Loucy (cell line): ENCODE measurements around the gene HBQ1.
"Not testable (repeated sequence)": the region's sequence is repeated elsewhere in the genome, so short reads cannot be mapped to it uniquely, and the experiment has no call there.

ENCODE experiments used
- H2AFZ ChIP-seq: fragments of 200-600 bp; sonication (generic); 2 replicates; pipeline ENCODE4 v1.6.0; 2016; ENCODE audit warnings: antibody characterized with exemption, mild to moderate bottlenecking, low read length, moderate library complexity
- H3F3A ChIP-seq: fragments of 200-600 bp; 2 replicates; pipeline ENCODE4 v1.6.0; 2016; ENCODE audit warnings: antibody characterized with exemption, low read depth, mild to moderate bottlenecking
- H3K27me3 ChIP-seq: fragments of 200-600 bp; sonication (generic); 2 replicates; pipeline ENCODE4 v1.6.1; 2014; ENCODE audit warnings: low read length, mild to moderate bottlenecking; ENCODE audit not compliant: insufficient read depth, poor library complexity, severe bottlenecking
- H3K36me3 ChIP-seq: fragments of 200-600 bp; sonication (generic); 2 replicates; pipeline ENCODE4 v1.6.1; 2016; ENCODE audit warnings: low read length; ENCODE audit not compliant: insufficient read depth
- H3K4me1 ChIP-seq: fragments of 200-600 bp; sonication (generic); 2 replicates; pipeline ENCODE4 v1.5.1; 2014; ENCODE audit warnings: low read length, mild to moderate bottlenecking; ENCODE audit not compliant: insufficient read depth, poor library complexity, severe bottlenecking
- H3K4me2 ChIP-seq: fragments of 200-600 bp; sonication (generic); 2 replicates; pipeline ENCODE4 v1.6.0; 2014; ENCODE audit warnings: antibody characterized with exemption, low read length, low read depth, mild to moderate bottlenecking; ENCODE audit not compliant: poor library complexity, severe bottlenecking
- H3K4me3 ChIP-seq: fragments of 200-600 bp; sonication (generic); 2 replicates; pipeline ENCODE4 v1.5.1; 2014; ENCODE audit warnings: low read length, mild to moderate bottlenecking, mixed read lengths; ENCODE audit not compliant: poor library complexity, severe bottlenecking
- H3K79me2 ChIP-seq: fragments of 200-600 bp; sonication (generic); 2 replicates; pipeline ENCODE4 v1.6.1; 2014; ENCODE audit warnings: low read length; ENCODE audit not compliant: insufficient read depth
- H3K9ac ChIP-seq: fragments of 200-600 bp; sonication (generic); 2 replicates; pipeline ENCODE4 v1.6.0; 2014; ENCODE audit warnings: mild to moderate bottlenecking, low read depth, low read length, moderate library complexity; ENCODE audit not compliant: poor library complexity, severe bottlenecking
- H3K9me2 ChIP-seq: fragments of 200-600 bp; sonication (generic); replicated peaks from 2 replicates; pipeline ENCODE4 v1.6.1; 2016; ENCODE audit warnings: low read depth, low read length, mixed read lengths
- H3K9me3 ChIP-seq: fragments of 200-600 bp; sonication (generic); 2 replicates; pipeline ENCODE4 v1.6.1; 2014; ENCODE audit warnings: mild to moderate bottlenecking, antibody characterized with exemption, low read length, low read depth; ENCODE audit not compliant: insufficient read depth
- H4K20me1 ChIP-seq: fragments of 200-600 bp; sonication (generic); 2 replicates; pipeline ENCODE4 v1.6.0; 2014; ENCODE audit warnings: antibody characterized with exemption, low read length, mild to moderate bottlenecking; ENCODE audit not compliant: insufficient read depth, poor library complexity, severe bottlenecking
- EZH2phosphoT487 ChIP-seq: fragments of 200-600 bp; IDR thresholded peaks from 2 replicates; pipeline ENCODE4 v1.6.1; 2018; ENCODE audit warnings: antibody characterized with exemption, mild to moderate bottlenecking, moderate library complexity, borderline replicate concordance
- TF ChIP-seq, protein P1 (sequence below): fragments of 200-600 bp; sonication (generic); conservative IDR thresholded peaks from 2 replicates; pipeline ENCODE4 v1.5.1; 2014; ENCODE audit warnings: mild to moderate bottlenecking, antibody characterized with exemption, low read length

Gene HBQ1

DNA sequence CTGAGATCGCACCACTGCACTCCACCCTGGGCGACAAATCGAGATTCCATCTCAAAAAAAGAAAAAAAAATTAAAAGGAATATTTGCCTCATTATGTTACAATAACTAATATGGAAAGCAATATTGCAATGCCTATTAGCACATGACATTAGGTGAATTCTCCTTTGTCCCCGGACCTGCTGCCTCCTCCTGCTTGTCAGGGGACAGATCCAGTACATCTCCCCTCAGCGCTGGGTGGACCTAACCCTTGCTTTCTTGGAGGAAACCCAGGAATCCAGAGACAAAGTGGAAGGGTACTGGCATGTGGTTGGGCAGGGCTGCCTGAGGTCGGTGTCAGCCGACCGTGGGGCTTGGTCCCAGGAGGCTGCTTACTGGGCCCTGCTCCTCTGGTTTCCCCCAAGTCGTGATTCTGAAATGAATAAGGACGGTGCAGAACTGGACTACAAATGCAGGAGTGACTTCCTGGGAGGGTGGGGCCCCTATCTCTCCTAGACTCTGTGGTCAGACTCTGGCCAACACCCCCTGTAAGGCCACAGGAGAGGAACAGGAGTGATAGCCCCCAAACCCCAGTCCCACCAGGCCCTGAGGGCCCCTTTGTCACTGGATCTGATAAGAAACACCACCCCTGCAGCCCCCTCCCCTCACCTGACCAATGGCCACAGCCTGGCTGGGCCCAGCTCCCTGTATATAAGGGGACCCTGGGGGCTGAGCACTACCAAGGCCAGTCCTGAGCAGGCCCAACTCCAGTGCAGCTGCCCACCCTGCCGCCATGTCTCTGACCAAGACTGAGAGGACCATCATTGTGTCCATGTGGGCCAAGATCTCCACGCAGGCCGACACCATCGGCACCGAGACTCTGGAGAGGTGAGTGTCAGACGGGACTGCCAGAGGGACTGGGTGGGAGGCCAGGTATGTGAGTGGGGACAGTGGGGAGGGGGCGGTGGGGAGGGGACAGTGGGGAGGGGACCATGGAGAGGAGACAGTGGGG, 27.8 kb upstream of the HBQ1 start, which contains the start of gene HBZ:
HBZ (plus strand) TSS at position 504 of the 988 bp plus-strand sequence; CDS start at position 770, 266 bp downstream.
- Histone ChIP-seq H3K27me3 (no peaks in the 10 kb centered on the region), H3K36me3 (no peaks in the 10 kb centered on the region), H3K9ac (no peak within 1 kb of the TSS), H4K20me1 (no peaks in the 10 kb centered on the region), H3K4me2 (no peak within 1 kb of the TSS), H3K4me1 (no peaks in the 10 kb centered on the region), H3K9me3 (no peaks in the 10 kb centered on the region), H3K9me2 (no peaks in the 10 kb centered on the region), H3K79me2 (no peaks in the 10 kb centered on the region), H2AFZ (no peak within 1 kb of the TSS), H3F3A (no peaks in the 10 kb centered on the region), H3K4me3 (no peak within 1 kb of the TSS)
- TF ChIP-seq EZH2phosphoT487: no peak
- TF ChIP-seq, protein P1, sequence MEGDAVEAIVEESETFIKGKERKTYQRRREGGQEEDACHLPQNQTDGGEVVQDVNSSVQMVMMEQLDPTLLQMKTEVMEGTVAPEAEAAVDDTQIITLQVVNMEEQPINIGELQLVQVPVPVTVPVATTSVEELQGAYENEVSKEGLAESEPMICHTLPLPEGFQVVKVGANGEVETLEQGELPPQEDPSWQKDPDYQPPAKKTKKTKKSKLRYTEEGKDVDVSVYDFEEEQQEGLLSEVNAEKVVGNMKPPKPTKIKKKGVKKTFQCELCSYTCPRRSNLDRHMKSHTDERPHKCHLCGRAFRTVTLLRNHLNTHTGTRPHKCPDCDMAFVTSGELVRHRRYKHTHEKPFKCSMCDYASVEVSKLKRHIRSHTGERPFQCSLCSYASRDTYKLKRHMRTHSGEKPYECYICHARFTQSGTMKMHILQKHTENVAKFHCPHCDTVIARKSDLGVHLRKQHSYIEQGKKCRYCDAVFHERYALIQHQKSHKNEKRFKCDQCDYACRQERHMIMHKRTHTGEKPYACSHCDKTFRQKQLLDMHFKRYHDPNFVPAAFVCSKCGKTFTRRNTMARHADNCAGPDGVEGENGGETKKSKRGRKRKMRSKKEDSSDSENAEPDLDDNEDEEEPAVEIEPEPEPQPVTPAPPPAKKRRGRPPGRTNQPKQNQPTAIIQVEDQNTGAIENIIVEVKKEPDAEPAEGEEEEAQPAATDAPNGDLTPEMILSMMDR: no peak

DNA sequence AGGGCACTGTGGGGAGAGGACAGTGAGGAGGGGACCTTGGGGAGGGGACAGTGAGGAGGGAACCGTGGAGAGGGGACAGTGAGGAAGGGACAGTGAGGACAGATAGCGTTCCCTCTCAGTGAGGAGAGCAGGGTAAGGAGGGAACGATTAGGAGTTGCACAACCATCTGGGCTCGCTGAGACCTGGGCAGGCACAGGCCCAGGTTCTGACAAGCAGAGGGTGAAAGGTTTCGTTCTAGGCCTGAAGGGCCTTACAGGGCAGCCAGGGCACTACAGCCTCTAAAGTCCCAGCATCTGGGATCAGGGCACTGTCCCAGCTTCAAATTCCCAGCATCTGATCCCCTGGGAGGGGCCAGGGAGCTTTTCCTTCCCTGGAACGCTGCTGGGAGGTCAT, 27.1 kb upstream of the HBQ1 start:
- H3K9me2 ChIP-seq: not testable (repeated sequence)

DNA sequence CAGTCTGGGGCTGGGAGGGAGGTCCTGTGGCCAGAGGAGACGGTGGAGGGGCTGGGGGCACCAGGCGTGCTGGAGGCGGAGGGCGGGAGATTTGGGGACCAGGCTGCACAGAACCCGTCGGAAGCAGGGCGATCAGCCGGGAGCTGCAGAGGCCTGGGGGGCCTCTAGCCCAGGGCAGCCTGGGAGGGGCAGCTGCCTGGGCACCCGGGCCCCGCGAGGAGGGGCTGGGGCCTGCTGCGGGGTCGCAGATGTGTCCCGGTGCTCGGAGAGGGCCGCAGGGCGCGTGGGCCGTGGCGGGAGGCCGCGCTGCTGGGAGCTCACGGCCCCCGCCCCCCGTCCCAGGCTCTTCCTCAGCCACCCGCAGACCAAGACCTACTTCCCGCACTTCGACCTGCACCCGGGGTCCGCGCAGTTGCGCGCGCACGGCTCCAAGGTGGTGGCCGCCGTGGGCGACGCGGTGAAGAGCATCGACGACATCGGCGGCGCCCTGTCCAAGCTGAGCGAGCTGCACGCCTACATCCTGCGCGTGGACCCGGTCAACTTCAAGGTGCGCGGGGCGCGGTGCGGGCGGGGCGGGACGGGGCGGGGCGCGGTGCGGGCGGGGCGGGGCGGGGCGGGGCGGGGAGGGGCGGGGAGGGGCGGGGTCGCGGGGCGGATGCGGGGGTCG, 26.6 kb upstream of the HBQ1 start:
- not testable (repeated sequence) for H4K20me1 ChIP-seq, H3K27me3 ChIP-seq, H3K4me3 ChIP-seq, H3K9me2 ChIP-seq, H3K4me2 ChIP-seq, H3K9me3 ChIP-seq, H3F3A ChIP-seq, H3K79me2 ChIP-seq, H2AFZ ChIP-seq, H3K4me1 ChIP-seq, H3K36me3 ChIP-seq, H3K9ac ChIP-seq

More for the DNA sequence above, 27.1 kb upstream of the HBQ1 start:
- H3K4me2 ChIP-seq, H3K4me1 ChIP-seq, H3K79me2 ChIP-seq, H4K20me1 ChIP-seq, H3K36me3 ChIP-seq, H2AFZ ChIP-seq, H3K9me3 ChIP-seq, H3K9ac ChIP-seq, H3K27me3 ChIP-seq, H3K4me3 ChIP-seq, H3F3A ChIP-seq: not testable (repeated sequence)

DNA sequence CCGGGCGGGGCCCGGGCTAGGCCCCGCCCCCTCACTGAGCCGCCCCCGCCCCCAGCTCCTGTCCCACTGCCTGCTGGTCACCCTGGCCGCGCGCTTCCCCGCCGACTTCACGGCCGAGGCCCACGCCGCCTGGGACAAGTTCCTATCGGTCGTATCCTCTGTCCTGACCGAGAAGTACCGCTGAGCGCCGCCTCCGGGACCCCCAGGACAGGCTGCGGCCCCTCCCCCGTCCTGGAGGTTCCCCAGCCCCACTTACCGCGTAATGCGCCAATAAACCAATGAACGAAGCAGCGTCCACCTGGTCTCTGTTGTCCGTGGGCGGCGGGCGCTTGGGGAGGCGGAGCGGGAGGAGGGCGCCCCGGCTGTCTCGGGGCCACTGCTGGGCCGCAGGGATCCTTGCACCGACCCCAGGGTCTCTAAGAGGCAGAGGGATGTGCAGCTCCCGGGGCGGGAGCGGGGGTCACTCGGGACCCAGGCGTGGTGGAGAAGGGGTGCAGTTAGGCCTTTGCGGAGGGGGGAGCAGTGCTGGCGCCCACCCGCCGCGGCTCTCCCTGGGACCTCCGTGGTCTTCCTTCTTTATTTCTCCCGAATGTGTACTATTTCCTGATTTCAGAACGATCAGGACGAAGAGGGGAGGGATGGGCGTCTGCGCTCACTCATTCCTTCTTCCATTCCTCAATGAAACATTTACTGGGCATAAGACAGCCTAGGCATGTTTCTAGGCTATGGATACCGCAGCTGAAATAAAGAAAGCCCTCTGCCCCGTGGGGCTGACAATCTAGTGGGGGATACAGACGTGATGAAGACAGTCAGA, 25.8 kb upstream of the HBQ1 start:
- Histone ChIP-seq H3K79me2 (no peaks in the 10 kb centered on the region), H3K4me1 (no peaks in the 10 kb centered on the region), H4K20me1 (no peaks in the 10 kb centered on the region), H2AFZ (no peak overlapping the region), H3K9ac (no peak overlapping the region), H3K36me3 (no peaks in the 10 kb centered on the region), H3K27me3 (no peaks in the 10 kb centered on the region), H3K9me2 (no peaks in the 10 kb centered on the region), H3K4me2 (no peak overlapping the region), H3F3A (no peaks in the 10 kb centered on the region), H3K4me3 (no peak overlapping the region), H3K9me3 (no peaks in the 10 kb centered on the region)
- TF ChIP-seq, protein P1: no peak
- TF ChIP-seq EZH2phosphoT487: no peak
